Measurements from ENCODE around the gene KRT73. TPM values are rescaled to one million over a fixed set of nuclear protein-coding genes. Genes with fewer than 3 reads are reported as not detected.

The KRT73 gene
- total and polyA plus RNA-seq, 9 of the 15 experiments (the other 6 are each of a cell fraction or from before 2014, with no cell fraction given), result 0.09 to 0.18 (median 0.13) TPM; not detected in 5

DNA sequence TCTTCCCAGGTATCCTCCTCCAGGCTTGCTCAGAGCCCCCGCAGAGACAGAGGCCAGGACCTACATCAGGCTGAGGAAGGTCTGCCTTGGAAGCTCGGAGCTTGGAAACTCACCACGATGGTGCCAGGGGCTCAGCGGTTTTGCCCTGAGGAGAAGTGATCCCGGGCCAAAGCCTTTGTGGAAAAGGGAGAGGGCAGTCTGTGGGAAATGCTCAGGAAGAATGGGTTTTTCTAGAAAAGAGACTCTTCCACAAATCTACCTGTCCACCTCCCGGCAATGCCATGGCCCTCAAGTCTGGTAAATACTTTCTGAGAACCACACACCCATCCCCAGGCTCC is 25.7 kb upstream of the KRT73 start (continued):
- TF ChIP-seq, protein P1, sequence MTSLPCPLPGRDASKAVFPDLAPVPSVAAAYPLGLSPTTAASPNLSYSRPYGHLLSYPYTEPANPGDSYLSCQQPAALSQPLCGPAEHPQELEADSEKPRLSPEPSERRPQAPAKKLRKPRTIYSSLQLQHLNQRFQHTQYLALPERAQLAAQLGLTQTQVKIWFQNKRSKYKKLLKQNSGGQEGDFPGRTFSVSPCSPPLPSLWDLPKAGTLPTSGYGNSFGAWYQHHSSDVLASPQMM (CRISPR knock-in tag; IDR thresholded peaks at IDR 0.05), result no peak
- TF ChIP-seq, protein P2, sequence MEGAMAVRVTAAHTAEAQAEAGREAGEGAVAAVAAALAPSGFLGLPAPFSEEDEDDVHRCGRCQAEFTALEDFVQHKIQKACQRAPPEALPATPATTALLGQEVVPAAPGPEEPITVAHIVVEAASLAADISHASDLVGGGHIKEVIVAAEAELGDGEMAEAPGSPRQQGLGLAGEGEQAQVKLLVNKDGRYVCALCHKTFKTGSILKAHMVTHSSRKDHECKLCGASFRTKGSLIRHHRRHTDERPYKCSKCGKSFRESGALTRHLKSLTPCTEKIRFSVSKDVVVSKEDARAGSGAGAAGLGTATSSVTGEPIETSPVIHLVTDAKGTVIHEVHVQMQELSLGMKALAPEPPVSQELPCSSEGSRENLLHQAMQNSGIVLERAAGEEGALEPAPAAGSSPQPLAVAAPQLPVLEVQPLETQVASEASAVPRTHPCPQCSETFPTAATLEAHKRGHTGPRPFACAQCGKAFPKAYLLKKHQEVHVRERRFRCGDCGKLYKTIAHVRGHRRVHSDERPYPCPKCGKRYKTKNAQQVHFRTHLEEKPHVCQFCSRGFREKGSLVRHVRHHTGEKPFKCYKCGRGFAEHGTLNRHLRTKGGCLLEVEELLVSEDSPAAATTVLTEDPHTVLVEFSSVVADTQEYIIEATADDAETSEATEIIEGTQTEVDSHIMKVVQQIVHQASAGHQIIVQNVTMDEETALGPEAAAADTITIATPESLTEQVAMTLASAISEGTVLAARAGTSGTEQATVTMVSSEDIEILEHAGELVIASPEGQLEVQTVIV (CRISPR knock-in tag; IDR thresholded peaks at IDR 0.05; ENCODE audit: borderline replicate concordance), result no peak
- TF ChIP-seq BCOR (IDR thresholded peaks at IDR 0.05) (no peak), NFE2L1 (tag; IDR thresholded peaks at IDR 0.05; ENCODE audit: borderline replicate concordance, low read depth) (no peak), FOXO4 (CRISPR knock-in tag; IDR thresholded peaks at IDR 0.05) (no peak)
